ENCODE data around the gene PLPP3.

PLPP3 gene

DNA sequence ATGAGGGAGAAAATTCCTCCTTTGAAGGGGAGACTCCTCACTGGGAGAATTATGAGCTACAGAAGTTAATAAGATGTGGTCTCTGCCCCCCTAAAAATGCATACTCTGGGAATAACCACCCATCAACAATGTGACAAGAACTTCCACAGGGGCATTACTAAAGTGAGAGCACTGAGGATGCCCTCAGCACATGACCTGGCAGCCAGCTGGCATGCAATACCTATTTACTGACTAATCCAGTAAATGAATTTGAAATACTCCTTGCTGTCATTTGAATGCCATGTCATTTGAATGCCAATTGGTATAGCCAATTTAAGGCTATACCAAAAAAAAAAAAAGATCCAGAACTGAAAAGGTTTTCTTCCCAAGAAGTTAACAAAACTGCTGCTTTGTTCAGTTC lies 30.8 kb downstream of the PLPP3 start:
- no peak overlapping the region for H3K4me3 ChIP-seq (ENCODE audit: low read depth, low read length)

DNA sequence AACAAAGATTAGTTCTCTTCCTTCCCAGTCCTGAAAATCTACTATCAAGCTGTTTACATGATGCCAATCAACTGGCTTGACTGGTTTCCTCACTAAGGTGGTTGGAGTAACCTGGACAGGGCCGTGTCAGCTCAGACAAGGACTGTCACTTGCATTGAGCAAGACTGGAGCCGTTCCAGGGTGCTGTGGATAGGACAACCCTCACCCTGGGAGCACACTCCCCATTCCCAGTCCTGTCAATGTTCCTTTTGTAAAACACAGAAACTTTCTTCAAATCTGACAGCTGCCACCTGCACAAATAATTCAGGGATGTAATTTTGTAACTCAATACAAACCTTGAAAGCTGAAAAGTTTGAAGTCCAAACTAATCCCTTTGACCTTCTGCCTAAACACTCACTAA lies 31.4 kb downstream of the PLPP3 start:
- no peak overlapping the region for H3K4me3 ChIP-seq (ENCODE audit: low read depth, low read length)

DNA sequence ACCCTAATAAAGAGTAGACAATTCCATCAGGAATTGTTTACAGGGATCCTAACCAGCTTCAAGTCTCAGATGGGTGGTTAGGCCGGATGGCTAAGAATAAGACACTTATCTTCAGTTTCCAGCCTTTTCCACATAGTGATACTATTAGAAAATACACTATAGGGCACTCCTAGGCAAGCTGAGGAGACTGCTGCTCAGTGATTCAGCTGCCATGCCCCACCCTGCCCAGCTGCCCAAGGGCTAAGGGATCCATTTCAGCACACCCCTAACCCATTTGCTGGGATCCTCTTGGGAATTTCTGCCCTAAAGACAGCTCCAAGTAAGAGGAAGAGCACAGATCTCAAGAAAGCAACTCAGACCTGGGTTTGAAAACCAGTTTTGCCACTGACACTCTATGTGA lies 31.9 kb downstream of the PLPP3 start:
- H3K4me3 ChIP-seq (ENCODE audit: low read depth, low read length) = no peak overlapping the region

DNA sequence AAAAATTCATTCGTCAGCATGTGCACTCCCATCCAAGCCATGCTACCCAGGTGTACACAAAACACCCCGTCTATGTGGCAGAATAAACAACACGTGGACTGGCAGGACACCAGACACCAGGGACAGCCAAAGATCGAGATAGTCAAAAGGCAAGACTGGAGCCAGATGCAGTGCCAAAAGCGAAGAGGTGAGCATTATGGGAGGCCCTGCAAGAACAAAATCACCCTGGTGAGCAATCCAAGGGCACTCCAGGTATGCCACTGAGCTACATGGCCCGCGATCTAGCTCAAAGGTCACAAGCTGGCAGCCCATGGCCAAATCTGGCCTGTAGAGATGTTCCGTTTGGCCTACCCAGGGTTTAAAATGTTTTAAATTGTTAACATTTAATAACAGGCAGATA lies 33.7 kb downstream of the PLPP3 start:
- no peak overlapping the region for H3K4me3 ChIP-seq (ENCODE audit: low read depth, low read length)

DNA sequence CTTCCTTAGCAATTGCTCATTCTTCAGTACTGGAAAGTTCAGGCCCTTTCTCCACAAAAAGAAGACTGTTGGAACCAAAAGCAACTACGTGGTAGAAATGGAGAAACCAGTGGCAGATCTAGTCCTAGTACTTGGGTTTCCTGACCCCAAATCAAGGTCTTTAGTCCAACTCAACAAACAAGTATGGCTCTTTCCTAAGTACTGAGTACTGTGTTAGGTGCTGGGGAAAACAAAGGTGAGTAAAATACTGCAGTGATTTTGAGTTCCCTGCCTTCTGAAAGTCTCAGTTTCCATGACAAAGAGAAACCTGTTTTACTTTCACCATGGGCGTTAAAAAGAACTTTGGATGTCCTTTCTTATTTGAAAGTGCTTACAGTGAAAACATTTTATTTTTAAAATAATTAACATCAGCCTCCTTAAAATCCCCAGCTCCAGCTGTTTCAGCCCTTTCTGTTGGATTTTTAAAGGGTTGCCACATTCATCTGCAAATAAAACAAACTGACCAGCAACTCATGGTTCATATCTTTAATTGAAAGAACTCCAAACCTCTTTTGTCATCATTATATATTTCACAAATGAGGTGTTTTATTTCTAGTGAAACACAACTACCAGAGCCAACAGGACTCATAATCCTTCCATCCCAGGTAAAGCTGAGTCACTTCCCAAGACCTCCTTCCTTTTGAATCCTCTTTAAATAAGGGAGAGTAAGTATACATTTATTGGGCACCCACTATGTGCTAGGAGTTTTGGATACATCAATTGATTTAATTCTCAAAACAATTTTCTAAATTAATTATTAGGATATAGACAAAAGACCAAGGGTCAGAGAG lies 35.4 kb downstream of the PLPP3 start:
- no peak overlapping the region for H3K4me3 ChIP-seq (ENCODE audit: low read depth, low read length)

DNA sequence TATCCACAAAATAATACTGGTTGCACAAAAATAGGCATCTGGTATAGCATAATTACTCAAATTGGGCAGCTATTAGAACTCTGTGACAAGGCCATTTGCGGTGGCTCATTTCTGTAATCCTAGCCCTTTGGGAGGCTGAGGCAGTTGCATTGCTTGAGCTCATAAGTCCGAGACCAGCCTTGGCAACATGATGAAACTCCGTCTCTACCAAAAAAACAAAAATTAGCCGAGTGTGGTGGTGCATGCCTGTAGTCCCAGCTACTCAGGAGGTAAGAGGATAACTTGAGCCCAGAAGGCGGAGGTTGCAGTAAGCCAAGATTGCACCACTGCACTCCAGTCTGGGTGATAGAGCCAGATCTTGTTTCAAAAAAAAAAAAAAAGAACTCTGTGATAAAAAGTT lies 36.7 kb downstream of the PLPP3 start:
- H3K4me3 ChIP-seq (ENCODE audit: low read depth, low read length) = no peak overlapping the region

DNA sequence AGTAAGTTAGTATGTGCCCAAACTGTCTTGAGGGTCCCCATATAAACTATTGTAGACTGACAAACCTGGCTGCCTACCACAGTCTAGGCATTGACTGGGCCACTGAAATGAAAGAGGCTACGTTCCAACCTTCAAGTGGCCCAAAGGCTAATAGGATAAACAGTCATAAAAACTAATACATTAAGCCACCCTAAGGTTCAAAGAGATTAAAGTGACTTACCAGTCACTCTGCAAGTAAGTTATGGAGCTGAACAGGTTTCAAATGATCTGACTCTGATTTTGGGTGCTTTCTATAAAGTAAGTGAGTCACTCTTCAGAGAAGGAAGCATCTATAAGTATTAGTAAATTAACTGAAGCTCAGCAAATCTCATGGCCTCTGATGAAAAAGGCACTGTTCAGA lies 38.0 kb downstream of the PLPP3 start:
- H3K4me3 ChIP-seq (ENCODE audit: low read depth, low read length) = no peak overlapping the region

DNA sequence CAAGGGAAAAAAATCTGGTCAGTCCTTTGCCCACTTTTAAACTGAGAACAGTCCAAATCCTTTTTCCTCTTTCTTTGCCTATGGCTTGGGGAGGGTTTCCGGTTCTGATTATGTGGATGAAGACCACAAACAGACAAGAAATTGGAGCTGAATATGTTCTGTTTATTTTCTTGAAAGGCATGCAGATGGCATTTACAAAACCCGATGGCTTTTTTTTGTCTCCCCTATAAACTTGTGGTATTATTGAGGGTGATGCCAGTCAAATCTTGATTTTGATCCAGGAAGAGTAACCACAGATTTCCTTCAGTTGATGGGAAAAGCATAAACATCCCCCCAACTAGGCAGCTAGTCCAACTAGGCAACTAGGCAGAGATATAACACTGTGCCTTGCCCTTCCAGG lies 38.9 kb downstream of the PLPP3 start:
- no peak overlapping the region for H3K4me3 ChIP-seq (ENCODE audit: low read depth, low read length)

DNA sequence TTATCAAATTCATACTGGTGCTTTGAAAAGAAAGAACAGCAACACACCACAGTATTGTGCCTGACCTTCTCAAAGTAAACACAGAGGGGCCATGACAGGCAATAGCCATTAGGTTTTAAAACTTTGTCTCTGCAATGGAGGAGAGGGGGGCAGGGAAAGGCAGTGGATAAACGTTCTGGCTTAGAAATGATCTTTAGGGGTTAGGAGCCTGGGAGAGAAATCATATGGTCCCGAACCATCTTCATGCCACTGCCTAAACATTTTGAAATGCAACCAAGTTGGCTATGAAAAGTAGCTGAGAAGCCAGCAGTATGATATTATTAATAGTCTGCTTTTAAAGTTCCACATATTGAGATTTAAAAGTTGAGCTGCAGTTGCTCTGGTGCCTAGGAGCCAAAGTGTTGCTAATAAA lies 39.8 kb downstream of the PLPP3 start:
- no peak overlapping the region for H3K4me3 ChIP-seq (ENCODE audit: low read depth, low read length)

DNA sequence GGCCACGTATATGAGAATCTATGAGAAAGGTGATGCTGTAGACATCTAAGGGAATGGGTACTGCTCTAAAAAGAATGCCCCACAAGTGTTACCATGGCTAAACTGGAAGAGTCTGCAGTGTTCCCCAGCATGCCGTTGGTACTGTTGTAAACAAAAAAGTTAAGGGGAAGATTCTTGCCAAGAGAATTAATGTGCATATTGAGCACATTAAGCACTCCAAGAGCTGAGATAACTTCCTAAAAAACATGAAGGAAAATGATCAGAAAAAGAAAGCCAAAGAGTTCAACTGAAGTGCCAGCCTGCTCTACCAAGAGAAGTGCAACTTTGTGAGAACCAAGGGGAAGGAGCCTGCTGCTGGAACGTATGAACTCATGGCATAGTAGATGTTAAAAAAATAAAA lies 40.8 kb downstream of the PLPP3 start:
- H3K4me3 ChIP-seq (ENCODE audit: low read depth, low read length) = no peak overlapping the region

DNA sequence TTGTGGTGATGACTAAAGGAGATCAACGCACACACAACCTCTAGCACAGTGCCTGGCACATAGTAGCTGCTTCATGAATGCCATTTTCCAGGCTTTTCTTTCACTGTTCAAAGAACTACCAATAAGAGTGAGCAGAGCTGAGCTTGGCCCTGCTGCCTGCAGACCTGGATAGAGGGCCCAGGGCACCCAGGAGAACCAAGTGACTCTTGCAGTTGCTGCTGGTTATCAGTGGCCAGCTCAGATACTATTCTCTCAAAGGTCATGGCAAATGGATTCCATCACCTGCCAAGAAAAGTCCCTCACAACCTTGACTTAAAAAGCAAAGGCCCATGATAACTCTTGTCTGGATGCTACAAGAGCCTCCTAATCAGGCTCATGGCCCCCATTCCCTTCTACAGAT lies 41.7 kb downstream of the PLPP3 start:
- H3K4me3 ChIP-seq (ENCODE audit: low read depth, low read length) = no peak overlapping the region

DNA sequence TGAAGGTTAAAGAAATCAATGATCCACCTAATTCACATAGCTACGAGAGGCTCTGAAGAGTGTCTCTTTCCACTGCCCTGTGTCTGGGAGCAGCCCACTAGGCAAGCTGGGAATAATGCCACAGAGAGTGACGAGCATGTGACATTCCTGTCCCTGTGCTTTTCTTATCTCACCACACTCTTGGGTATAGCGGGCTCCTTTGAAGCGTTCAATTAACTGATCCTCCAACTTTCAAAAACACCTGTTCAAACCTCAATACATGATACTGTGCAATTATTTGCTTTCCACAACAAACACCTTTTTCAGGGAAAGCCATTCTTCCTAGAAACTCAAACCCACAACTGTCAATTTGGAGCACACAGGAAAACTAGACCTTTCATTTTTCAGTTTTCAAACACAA lies 43.4 kb downstream of the PLPP3 start:
- H3K4me3 ChIP-seq (ENCODE audit: low read depth, low read length) = no peak overlapping the region

DNA sequence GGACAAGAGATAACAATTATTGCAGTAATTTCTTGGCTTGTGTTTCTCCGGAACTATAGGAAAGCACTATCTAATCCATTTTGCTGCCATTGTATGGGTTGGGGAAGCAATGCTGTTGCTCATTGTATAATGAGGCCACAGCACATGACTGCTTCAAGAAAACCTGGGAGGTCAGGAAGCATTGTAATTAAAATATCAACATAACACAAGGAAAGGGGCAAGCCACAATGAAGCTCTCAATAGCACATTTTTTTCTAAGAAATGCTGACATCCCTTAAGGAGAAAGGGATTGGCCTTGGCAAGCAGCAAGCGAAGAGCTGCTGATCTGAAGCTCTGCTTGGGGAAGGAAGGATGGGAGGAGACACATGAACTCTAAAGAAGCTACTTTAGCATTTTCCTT lies 44.0 kb downstream of the PLPP3 start:
- no peak overlapping the region for H3K4me3 ChIP-seq (ENCODE audit: low read depth, low read length)

DNA sequence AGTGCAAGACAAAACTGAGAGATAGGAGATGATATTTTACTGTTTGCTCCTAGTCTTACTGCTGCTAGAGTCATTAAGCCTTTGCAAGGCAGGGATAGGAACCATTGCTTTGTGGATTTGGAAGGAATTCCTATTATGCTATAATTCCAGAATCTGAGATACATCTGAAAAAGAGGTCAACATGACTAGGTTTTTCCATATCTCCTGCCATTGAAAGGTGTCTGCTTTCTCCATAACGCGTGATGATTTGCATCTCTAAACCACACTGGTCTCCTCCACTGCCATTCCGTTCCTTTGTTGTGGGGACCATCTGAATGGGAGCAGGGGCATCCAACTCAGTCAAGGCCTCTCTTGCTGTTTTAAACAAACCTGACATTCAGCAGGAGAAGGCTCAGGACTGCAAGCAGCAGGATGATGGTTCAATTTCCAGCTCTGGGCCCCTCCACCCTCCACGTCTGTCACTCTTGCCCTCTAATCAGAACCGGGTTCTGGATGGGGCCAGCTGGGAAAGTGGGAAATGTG lies 45.2 kb downstream of the PLPP3 start:
- no peak overlapping the region for H3K4me3 ChIP-seq (ENCODE audit: low read depth, low read length)

DNA sequence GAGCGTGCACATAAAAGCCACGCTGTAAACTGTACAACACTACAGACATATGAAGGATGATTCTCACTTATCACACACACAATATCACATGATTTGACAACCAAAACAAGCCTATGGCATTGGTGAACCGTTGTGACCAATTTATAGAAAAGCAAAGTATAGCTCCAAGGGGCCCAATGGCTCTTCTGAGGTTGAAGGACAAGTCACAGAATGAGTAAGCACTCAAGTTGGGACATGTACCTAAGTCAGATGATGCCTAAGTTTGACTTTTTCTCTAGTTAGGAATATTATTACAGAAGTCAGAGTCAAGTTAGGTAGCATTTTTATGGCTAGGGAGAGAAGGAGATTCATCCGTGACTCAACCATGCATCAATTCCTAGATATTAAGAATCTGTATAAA lies 45.7 kb downstream of the PLPP3 start:
- no peak overlapping the region for H3K4me3 ChIP-seq (ENCODE audit: low read depth, low read length)

DNA sequence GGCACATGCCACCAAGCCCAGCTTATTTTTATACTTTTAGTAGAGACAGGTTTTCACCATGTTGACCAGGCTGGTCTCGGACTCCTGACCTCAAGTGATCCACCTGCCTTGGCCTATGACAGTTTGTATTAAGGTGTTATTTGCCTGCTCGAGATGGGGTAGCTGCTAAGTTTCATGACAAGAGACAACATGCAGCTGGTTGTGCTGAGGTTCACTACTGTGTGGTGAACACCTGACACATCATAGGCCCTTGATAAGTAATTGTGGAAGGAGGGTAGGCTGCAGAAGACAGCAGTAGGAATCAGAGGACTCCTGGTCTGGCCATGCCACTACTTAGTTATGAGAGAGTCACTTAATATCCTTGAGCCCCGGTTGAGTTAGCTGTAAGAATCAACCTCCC lies 46.2 kb downstream of the PLPP3 start:
- H3K4me3 ChIP-seq (ENCODE audit: low read depth, low read length) = no peak overlapping the region

DNA sequence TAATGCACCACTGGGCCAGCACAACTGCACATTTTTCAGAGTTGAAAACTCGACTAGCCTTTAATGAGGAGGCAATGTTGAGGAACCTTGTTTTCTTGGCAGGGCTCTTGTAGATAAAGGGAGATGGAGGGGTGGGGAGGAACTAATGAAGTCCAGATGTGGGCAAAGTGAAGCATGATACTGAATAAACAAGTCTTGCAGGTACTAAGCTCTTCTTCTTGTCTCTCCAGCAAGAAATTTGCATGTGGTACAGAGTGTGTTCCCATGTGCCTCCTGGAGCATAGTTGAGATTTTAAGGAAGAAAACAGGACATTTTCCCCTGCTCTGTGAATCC lies 47.0 kb downstream of the PLPP3 start:
- no peak overlapping the region for H3K4me3 ChIP-seq (ENCODE audit: low read depth, low read length)

DNA sequence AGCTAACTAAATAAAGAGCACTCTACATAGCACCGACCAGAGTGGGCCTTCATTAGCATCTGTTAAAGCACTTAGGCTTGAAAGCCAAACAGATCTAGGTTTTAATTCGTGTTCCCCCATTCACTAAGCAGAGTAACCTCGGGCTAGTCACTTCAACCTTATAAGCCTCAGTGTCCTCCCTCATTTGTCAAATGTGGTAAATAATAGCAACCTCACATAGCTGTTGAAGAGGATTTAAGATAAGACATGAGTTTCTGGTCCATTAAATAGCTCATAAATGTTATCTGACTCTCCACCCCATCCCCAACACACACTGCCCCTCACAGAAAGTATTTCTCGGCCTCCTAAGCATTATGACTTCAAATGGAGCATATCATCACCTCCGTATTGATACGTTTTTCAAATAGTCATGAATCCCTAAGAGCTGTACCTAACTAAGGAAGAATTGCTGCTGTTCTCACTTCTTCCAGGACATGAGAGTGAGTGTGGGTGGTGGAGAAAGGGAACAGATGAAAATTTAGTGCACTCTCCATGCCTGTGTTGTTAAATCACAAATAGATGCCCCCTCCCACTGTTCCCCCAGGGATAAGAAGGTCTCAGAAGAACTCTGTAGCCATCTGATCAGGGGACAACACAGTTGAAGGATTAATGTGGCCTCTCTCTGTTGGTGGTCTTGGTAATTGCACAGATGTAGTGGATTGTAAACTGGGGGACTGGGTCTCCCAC lies 47.6 kb downstream of the PLPP3 start:
- H3K4me3 ChIP-seq (ENCODE audit: low read depth, low read length) = no peak overlapping the region

DNA sequence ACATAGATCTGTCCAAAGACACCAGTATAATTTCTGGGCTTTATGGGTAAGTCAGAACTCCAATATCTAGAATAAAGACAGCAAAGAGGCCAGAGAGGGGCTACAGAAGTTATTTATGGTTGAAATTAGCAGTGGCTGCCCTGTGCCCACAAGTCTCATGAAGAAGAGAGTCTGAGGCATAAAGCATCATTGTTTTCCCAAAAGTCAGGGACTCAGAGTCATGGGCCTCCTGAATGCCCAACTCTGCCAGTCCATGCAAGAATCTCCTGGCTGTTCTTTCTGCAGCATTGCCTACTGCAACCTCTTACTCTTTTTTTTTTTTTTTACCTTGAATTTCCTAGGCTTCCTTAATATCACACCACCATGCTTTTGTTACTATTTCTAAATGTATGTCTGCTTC lies 49.6 kb downstream of the PLPP3 start:
- H3K4me3 ChIP-seq (ENCODE audit: low read depth, low read length) = no peak overlapping the region

DNA sequence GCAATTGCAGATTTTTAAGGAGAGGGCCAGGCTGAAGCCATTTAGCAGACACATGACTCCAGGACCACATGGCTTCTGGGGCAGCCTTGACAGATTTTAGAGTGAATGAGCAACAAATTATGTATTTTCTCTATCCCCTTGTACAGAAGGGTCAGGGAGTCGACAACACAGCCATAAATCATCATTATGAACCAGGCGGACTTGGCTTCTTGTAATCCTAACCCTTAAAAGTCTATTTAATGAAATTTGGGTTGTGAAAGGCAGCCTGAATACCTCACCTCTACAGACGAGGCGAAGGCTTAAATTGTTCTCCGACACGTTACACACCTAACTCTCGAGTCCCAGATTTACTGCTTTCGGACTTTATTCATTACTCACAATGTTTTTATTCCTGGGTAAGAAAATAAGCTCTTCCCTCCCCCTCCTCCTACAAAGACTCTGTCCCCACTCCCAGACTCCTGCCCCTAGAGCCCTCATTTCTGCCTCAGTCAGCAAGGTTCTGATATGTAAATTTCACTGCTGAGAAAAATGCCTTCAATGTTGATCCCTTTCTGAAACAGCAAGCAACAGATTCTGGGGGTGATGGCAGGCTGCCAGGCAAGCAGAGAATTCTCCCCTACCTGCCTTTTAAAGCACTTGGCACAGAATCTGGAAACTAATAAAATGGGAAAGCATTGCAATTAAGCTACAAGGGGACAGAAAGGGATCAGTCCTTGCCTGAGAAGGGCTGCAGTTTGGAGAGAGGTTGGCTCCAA lies 51.6 kb downstream of the PLPP3 start:
- H3K4me3 ChIP-seq (ENCODE audit: low read depth, low read length) = no peak overlapping the region

DNA sequence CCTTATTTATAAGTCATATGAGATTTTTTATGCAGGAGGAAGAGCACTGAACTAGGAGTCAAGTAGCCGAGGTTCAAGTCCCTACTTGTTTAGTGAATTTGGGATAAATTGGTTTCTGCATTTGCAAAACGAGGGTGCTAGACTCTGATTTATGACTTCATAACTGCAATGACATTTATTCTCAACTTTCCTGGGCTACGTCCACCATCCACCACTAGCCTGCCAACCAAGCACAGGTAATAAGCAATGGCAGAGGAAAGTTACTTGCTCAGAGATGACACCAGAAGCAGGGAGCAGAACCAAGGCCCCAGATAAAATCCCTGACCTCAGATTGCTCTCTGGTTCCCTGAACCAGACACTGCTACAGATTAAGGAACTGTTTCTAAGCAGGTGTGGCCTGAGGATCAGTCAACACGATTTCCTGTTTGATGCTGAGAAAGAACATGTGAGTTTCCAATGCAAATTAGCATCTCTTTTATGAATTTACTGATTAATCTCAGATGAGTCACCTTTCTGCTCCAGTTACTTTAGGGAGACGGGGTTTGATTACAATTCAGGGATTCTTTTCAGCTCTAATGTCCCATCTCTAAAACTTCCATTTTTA lies 52.7 kb downstream of the PLPP3 start:
- no peak overlapping the region for H3K4me3 ChIP-seq (ENCODE audit: low read depth, low read length)

All from iPS-11a (cell line).